GM12874 (cell line): Measurements from ENCODE around the gene LAMP2.

Source experiments
- TF ChIP-seq, protein P1 (sequence below): IDR thresholded peaks from 2 replicates; pipeline ENCODE4 v1.5.1; 2011; ENCODE audit warnings: low read depth, mild to moderate bottlenecking, control low read depth, low read length, moderate library complexity; ENCODE audit not compliant: insufficient read depth

Gene LAMP2

DNA sequence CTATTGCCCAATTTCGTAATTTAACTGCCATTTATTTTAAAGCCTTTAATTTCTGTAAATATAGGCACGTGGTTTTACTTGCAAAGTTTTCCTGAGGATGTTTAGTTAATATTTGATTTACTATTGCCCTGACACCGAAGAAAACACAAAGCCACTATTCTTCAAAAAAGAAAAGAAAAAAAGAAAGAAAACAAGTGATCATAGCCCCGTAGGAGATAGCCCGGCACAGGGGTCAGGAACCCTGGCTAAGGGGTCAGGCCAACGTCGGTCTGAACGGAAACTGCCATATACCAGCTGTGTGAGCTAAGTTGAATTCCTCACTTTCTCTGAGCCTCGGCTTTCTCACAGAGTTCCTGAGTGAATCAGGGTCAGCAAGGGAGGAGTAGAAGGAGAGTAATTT, 17.7 kb upstream of the LAMP2 start:
- TF ChIP-seq, protein P1, sequence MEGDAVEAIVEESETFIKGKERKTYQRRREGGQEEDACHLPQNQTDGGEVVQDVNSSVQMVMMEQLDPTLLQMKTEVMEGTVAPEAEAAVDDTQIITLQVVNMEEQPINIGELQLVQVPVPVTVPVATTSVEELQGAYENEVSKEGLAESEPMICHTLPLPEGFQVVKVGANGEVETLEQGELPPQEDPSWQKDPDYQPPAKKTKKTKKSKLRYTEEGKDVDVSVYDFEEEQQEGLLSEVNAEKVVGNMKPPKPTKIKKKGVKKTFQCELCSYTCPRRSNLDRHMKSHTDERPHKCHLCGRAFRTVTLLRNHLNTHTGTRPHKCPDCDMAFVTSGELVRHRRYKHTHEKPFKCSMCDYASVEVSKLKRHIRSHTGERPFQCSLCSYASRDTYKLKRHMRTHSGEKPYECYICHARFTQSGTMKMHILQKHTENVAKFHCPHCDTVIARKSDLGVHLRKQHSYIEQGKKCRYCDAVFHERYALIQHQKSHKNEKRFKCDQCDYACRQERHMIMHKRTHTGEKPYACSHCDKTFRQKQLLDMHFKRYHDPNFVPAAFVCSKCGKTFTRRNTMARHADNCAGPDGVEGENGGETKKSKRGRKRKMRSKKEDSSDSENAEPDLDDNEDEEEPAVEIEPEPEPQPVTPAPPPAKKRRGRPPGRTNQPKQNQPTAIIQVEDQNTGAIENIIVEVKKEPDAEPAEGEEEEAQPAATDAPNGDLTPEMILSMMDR = no peak

DNA sequence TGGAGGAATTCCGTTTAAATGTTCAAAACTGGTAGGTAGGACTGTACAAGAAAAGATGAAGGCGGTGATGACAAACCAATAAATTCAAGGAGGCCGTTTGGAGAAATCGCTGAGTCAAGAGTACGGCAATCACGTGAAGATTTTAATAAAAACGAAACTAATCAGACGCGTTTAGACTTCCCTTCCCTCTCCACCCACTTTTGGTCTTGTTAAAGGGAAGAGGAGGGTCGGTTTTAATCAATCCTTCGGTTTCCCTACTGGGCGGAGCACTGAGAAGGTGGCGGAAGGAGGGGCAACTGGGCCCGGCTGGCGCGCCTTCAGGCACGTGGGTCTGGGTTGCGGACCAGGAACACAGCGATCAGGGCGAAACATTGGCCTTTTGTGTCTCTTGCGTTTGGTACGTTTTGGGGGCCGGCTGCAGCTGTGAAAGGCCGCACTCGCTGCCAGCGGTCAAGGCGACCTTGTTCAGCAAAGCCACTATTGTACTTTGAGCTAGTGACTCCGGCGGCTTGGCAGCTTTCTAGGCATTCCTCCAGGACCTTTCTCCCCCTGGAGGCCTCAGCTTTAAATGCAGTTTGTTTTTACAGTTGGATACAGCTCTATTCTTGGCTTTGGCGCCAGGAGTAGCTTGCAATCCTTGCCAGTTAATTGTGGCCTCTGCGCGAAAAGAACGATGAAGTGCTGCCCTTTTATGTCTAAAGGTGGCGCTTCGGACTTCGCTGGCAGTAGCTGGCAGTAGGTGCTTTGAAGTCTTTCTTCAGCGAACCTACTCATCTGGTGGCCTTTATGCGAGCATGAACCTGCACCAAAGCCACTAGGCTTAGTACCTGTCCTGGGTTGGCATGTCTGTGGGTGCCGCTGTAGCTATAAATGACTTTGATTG, 16.8 kb upstream of the LAMP2 start:
- TF ChIP-seq, protein P1 = peak; percentile 44

DNA sequence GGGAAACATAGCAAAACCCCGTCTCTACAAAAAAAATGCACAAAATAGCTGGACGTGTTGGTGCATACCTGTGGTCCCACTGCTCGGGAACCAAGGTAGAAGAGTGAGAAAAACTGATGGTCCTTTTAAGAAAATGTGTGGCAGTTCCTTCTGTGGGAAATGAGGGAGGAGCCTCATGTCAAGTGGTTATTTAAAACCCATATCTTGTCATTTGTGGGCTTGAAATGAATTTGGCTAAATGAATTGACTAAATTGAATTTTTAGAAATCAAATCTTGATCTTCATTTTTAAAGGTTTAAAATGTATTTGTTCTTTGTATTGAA, 16.2 kb upstream of the LAMP2 start:
- TF ChIP-seq, protein P1 = no peak

DNA sequence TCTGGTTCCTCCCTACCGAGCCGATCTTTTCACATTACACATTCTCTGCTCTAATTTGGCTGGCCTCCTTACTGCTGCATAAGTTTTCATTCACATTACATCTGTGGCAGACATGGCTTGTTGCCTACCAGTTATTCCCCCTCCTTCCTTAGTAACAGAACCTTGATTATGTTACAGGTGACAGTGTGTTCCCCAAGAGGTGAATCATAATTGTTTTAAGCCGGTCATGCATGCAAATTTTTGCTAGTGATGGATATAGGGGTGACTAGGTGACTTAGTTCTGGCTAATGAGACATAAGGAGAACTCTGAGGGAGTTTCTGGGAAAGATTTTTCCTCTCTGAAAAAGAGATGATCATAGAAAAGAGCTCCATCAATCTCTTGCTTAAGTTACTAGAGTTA, 8.4 kb upstream of the LAMP2 start:
- TF ChIP-seq, protein P1 = no peak

DNA sequence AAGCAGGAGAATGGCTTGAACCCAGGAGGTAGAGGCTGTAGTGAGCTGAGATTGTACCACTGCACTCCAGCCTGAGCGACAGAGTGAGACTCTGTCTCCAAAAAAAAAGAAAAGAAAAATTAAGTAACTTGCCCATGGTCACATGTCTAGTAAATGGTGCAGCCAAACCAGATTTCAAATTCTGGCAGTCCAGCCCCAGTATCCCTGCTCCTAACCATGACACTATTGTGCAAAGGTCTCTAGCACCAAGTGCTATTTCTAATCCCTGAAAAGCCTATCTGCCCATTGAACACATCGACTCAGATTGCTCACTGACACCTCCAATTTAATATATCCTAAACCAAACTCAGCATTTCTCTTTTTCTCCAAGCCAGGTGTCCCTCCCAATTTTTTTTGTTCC, 7.6 kb upstream of the LAMP2 start:
- TF ChIP-seq, protein P1 = no peak

DNA sequence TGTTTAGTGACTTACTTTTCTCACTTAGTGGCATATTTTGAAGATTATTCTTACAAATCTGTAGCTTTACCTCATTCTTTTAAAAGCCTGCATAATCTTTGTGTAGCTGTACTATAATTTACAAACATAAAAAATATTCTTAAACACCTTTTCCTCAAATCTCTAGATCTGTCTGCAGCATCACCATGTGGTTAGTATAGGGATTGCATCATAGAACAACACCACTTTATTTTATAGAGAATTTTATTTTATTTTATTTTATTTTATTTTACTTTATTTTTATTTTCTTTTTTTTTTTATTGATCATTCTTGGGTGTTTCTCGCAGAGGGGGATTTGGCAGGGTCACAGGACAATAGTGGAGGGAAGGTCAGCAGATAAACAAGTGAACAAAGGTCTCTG, 6.4 kb upstream of the LAMP2 start:
- TF ChIP-seq, protein P1 = peak; percentile 25; the same call in 1 of the 2 replicates

DNA sequence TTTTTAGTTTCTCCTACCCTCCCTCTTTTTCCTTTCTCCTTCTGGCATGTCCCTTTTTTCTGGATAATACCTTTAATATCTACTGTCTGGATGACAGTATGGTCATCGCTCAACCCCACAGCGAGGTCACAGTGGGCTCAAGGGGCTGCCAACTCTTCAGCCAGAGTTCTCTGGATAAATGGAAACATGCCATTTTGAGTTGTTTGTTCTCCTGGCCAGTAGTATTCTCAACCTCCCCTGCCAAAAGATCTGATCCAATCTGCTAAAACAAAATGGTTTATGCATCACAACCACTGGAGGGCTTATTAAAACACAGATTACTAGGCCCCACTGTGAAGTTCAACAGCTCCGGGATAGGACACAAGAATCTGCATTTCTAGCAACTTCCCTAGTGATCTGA, 5.0 kb upstream of the LAMP2 start:
- TF ChIP-seq, protein P1 = no peak
